ENCODE data around the gene KRTAP5-4.

Gene KRTAP5-4

DNA sequence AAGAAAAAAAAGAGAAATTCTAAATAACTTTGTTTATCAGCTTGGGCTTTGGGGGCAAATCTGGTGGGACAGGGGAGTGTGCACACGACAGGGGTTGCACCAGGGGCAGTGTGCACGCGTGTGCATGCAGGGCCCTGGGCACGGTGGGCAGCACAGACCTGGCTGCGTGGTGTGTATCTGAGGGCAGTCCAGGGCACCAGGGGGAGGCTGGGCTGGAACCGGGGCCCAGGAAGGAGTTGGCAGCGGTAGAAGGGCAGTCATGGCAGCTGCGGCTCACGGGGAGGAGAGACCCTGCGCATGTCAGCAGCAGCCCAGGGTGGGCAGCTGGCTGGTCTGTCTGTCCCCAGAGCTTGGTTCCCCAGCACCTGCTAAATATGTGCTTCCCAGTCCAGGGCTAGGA lies 11.9 kb upstream of the KRTAP5-4 start:
- Histone ChIP-seq H3K27ac (no peak overlapping the region), H3K9me3 (ENCODE audit: control insufficient read depth, low read length) (no peaks in the 10 kb centered on the region), H3K9ac (no peak overlapping the region), H3K4me1 (no peaks in the 10 kb centered on the region), H3K27me3 (ENCODE audit: control insufficient read depth, insufficient read depth, low read length) (no peaks in the 10 kb centered on the region), H3K4me2 (ENCODE audit: low read length) (no peak overlapping the region), H3K79me2 (no peaks in the 10 kb centered on the region), H3K36me3 (ENCODE audit: control insufficient read depth, insufficient read depth, low read length) (no peaks in the 10 kb centered on the region), H3K4me3 (ENCODE audit: low read depth, low read length) (no peak overlapping the region), H2AFZ (no peak overlapping the region)
- TF ChIP-seq, protein P1, sequence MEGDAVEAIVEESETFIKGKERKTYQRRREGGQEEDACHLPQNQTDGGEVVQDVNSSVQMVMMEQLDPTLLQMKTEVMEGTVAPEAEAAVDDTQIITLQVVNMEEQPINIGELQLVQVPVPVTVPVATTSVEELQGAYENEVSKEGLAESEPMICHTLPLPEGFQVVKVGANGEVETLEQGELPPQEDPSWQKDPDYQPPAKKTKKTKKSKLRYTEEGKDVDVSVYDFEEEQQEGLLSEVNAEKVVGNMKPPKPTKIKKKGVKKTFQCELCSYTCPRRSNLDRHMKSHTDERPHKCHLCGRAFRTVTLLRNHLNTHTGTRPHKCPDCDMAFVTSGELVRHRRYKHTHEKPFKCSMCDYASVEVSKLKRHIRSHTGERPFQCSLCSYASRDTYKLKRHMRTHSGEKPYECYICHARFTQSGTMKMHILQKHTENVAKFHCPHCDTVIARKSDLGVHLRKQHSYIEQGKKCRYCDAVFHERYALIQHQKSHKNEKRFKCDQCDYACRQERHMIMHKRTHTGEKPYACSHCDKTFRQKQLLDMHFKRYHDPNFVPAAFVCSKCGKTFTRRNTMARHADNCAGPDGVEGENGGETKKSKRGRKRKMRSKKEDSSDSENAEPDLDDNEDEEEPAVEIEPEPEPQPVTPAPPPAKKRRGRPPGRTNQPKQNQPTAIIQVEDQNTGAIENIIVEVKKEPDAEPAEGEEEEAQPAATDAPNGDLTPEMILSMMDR (IDR thresholded peaks at IDR 0.05) = no peak

DNA sequence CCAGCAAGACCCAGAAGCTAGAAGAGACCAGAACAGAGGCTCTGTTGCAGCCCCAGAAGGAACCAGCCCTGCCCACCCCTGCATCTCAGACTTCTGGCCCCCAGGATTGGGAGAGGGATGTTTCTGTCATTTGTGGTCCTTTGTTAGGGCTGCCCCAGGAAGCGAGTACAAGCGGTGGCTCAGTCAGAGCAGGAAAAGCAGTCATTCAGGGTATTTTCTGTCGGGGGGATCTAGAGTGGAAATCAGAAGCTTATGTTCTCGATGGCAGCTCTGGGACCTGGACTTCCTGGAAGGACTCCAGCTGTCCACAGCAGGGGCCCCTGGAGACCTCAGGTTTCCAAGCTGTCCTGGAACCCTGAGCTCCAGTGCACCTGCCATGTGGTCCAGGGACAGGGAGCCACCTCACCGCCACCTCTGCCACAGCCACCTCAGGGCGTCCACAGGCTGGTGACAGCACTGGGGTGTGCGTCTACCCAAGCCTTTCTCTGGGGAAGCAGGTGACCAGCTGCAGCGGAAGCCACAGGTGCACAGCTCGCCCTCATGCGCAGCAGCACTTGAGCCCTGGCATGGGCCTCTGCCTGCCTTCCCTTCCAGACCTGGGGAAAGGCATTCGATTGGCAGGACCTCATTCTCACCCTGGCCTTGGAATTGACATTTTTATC lies 10.2 kb upstream of the KRTAP5-4 start:
- Histone ChIP-seq H3K4me1 (no peaks in the 10 kb centered on the region), H3K36me3 (ENCODE audit: control insufficient read depth, insufficient read depth, low read length) (no peaks in the 10 kb centered on the region), H2AFZ (no peak overlapping the region), H3K9ac (no peak overlapping the region), H3K27me3 (ENCODE audit: control insufficient read depth, insufficient read depth, low read length) (no peaks in the 10 kb centered on the region), H3K9me3 (ENCODE audit: control insufficient read depth, low read length) (no peaks in the 10 kb centered on the region), H3K4me2 (ENCODE audit: low read length) (no peak overlapping the region), H3K4me3 (ENCODE audit: low read depth, low read length) (no peak overlapping the region), H3K27ac (no peak overlapping the region), H3K79me2 (no peaks in the 10 kb centered on the region)
- TF ChIP-seq, protein P1 (IDR thresholded peaks at IDR 0.05) = no peak

DNA sequence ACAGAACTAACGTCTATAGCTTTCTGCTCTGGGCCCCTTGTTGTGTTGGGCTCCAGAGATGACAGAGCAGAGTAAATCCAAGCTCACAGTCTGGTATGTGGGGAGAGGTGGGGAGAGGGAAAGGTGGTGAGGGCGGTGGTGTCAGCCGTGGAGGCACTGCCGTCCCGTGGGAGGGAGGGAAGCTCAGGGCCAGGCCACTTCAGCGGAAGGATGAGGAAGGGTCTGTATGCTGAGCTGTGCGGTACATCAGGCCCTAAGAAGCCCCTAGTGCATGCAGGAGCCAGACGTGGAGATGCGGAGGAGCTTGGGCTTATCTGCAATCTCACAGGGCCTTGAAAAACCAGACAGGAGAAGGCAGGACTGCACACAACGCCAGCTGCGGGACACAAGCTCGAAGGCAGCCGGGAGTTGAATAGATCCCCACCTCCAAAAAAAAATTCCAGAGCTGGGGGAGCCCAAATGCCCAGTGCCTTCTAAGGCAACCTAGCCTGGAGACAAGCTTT lies 9.2 kb upstream of the KRTAP5-4 start:
- Histone ChIP-seq H3K9me3 (ENCODE audit: control insufficient read depth, low read length) (no peaks in the 10 kb centered on the region), H3K9ac (no peak overlapping the region), H3K27ac (no peak overlapping the region), H3K27me3 (ENCODE audit: control insufficient read depth, insufficient read depth, low read length) (no peaks in the 10 kb centered on the region), H3K4me2 (ENCODE audit: low read length) (no peak overlapping the region), H3K4me1 (no peaks in the 10 kb centered on the region), H3K79me2 (no peaks in the 10 kb centered on the region), H2AFZ (no peak overlapping the region), H3K36me3 (ENCODE audit: control insufficient read depth, insufficient read depth, low read length) (no peaks in the 10 kb centered on the region), H3K4me3 (ENCODE audit: low read depth, low read length) (no peak overlapping the region)
- TF ChIP-seq, protein P1 (IDR thresholded peaks at IDR 0.05) = no peak

DNA sequence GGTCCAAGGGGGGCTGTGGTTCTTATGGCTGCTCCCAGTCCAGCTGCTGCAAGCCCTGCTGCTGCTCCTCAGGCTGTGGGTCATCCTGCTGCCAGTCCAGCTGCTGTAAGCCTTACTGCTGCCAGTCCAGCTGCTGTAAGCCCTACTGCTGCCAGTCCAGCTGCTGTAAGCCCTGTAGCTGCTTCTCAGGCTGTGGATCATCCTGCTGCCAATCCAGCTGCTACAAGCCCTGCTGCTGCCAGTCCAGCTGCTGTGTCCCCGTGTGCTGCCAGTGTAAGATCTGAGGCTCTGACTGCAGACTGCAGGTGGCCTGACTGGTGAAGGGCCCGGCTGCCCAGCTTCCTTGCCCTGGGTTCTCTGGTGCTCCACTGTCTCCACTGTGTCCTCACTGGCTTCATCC lies 8.3 kb upstream of the KRTAP5-4 start:
- TF ChIP-seq, protein P1 (IDR thresholded peaks at IDR 0.05) = no peak
- Histone ChIP-seq H3K4me3 (ENCODE audit: low read depth, low read length) (no peak overlapping the region), H3K4me2 (ENCODE audit: low read length) (no peak overlapping the region), H2AFZ (no peak overlapping the region), H3K9ac (no peak overlapping the region), H3K27me3 (ENCODE audit: control insufficient read depth, insufficient read depth, low read length) (no peaks in the 10 kb centered on the region), H3K9me3 (ENCODE audit: control insufficient read depth, low read length) (no peaks in the 10 kb centered on the region), H3K36me3 (ENCODE audit: control insufficient read depth, insufficient read depth, low read length) (no peaks in the 10 kb centered on the region), H3K27ac (no peak overlapping the region), H3K4me1 (no peaks in the 10 kb centered on the region), H3K79me2 (no peaks in the 10 kb centered on the region)
